GM23338 (cell line): ENCODE measurements around the gene COBL. TPM values are rescaled to one million over a fixed set of nuclear protein-coding genes. Genes with fewer than 3 reads are reported as not detected.

Experiments
- ATAC-seq: fragments of 200-7000 bp; cut with Tn5 transposase; 3 replicates; pipeline ENCODE4 v1.9.1; 2020
- DNase-seq: peaks from one replicate; pipeline ENCODE4 v3.0.0-alpha.2; 2015; ENCODE audit warnings: low spot score
- H2AFZ ChIP-seq: fragments of 200-600 bp; sonication (generic); 2 replicates; pipeline ENCODE4 v1.8.0; 2016; ENCODE audit warnings: antibody characterized with exemption, mild to moderate bottlenecking, moderate library complexity
- H3F3A ChIP-seq: fragments of 200-600 bp; sonication (generic); replicated peaks from 2 replicates; pipeline ENCODE4 v1.8.0; 2017; ENCODE audit warnings: antibody characterized with exemption, mixed run types, low read depth
- H3K27ac ChIP-seq: fragments of 200-600 bp; sonication (generic); 2 replicates; pipeline ENCODE4 v1.6.1; 2016; ENCODE audit warnings: low read depth
- H3K27me3 ChIP-seq: fragments of 200-600 bp; sonication (generic); 2 replicates; pipeline ENCODE4 v1.8.0; 2016; ENCODE audit warnings: mild to moderate bottlenecking, mixed run types, moderate library complexity; ENCODE audit not compliant: insufficient read depth
- H3K36me3 ChIP-seq: fragments of 200-600 bp; sonication (generic); 2 replicates; pipeline ENCODE4 v1.8.0; 2016; ENCODE audit warnings: mild to moderate bottlenecking; ENCODE audit not compliant: insufficient read depth
- H3K4me1 ChIP-seq: fragments of 200-600 bp; sonication (generic); 2 replicates; pipeline ENCODE4 v1.8.0; 2016; ENCODE audit warnings: mild to moderate bottlenecking, moderate library complexity; ENCODE audit not compliant: insufficient read depth
- H3K4me2 ChIP-seq: fragments of 200-600 bp; sonication (generic); 2 replicates; pipeline ENCODE4 v1.7.1; 2017; ENCODE audit warnings: mixed run types
- H3K4me3 ChIP-seq: fragments of 200-600 bp; sonication (generic); 2 replicates; pipeline ENCODE4 v1.6.1; 2016; ENCODE audit warnings: mixed run types
- H3K79me2 ChIP-seq: fragments of 200-600 bp; sonication (generic); replicated peaks from 2 replicates; pipeline ENCODE4 v1.8.0; 2017; ENCODE audit warnings: mild to moderate bottlenecking; ENCODE audit not compliant: insufficient read depth
- H3K9me2 ChIP-seq: fragments of 200-600 bp; sonication (generic); 2 replicates; pipeline ENCODE4 v1.8.0; 2017; ENCODE audit not compliant: insufficient read depth
- H4K20me1 ChIP-seq: fragments of 200-600 bp; sonication (generic); replicated peaks from 2 replicates; pipeline ENCODE4 v1.8.0; 2017; ENCODE audit warnings: mild to moderate bottlenecking; ENCODE audit not compliant: insufficient read depth
- H3K27ac Mint-ChIP-seq: 2 replicates; pipeline ENCODE4 v1.8.0; 2020; ENCODE audit warnings: inconsistent platforms, mild to moderate bottlenecking, moderate library complexity, mixed read lengths
- H3K27me3 Mint-ChIP-seq: 3 replicates; pipeline ENCODE4 v1.8.0; 2022; ENCODE audit warnings: low read depth, mild to moderate bottlenecking, moderate library complexity, mixed read lengths, inconsistent platforms; ENCODE audit not compliant: insufficient read depth, poor library complexity
- H3K36me3 Mint-ChIP-seq: 3 replicates; pipeline ENCODE4 v1.8.0; 2021; ENCODE audit warnings: low read depth, mild to moderate bottlenecking, inconsistent platforms, moderate library complexity, mixed read lengths
- H3K4me1 Mint-ChIP-seq: 3 replicates; pipeline ENCODE4 v1.8.0; 2020; ENCODE audit warnings: mild to moderate bottlenecking, inconsistent platforms, mixed read lengths
- H3K4me3 Mint-ChIP-seq: 3 replicates; pipeline ENCODE4 v1.8.0; 2021; ENCODE audit warnings: moderate library complexity, mild to moderate bottlenecking, inconsistent platforms, mixed read lengths
- H3K9me3 Mint-ChIP-seq: 3 replicates; pipeline ENCODE4 v1.8.0; 2020; ENCODE audit warnings: moderate library complexity, mild to moderate bottlenecking, inconsistent platforms, mixed read lengths
- CREB1 ChIP-seq: fragments of 250-450 bp; sonication (Bioruptor Pico); IDR thresholded peaks from 2 replicates; pipeline ENCODE4 v1.5.0; 2020; ENCODE audit warnings: low read depth, mild to moderate bottlenecking, moderate library complexity
- CTCF ChIP-seq, 2 experiments: fragments of 200-600 bp in 1 of 2; sonication (generic) in 1 of 2; conservative IDR thresholded peaks; 2 replicates each; pipeline versions ENCODE4 v1.5.1 to v1.6.1; 2016 to 2017; ENCODE audit warnings: antibody characterized with exemption in 2 of 2, low read depth in 2 of 2, mild to moderate bottlenecking in 2 of 2, moderate library complexity in 1 of 2
- ETS1 ChIP-seq: IDR thresholded peaks from 2 replicates; pipeline ENCODE4 v1.6.1; 2016; ENCODE audit warnings: antibody characterized with exemption
- EZH2 ChIP-seq: fragments of 200-600 bp; sonication (generic); IDR thresholded peaks from one replicate; pipeline ENCODE4 v1.8.0; 2017; ENCODE audit warnings: antibody characterized with exemption, mild to moderate bottlenecking, low read depth; ENCODE audit not compliant: unreplicated experiment
- EZH2phosphoT487 ChIP-seq: fragments of 200-600 bp; sonication (generic); IDR thresholded peaks from one replicate; pipeline ENCODE4 v1.8.1; 2018; ENCODE audit warnings: antibody characterized with exemption; ENCODE audit not compliant: unreplicated experiment
- JUNB ChIP-seq: IDR thresholded peaks from one replicate; pipeline ENCODE4 v1.6.1; 2016; ENCODE audit warnings: antibody characterized with exemption; ENCODE audit not compliant: unreplicated experiment
- NANOG ChIP-seq: IDR thresholded peaks from 2 replicates; pipeline ENCODE4 v1.6.1; 2016; ENCODE audit warnings: antibody characterized with exemption, borderline replicate concordance
- POLR2AphosphoS5 ChIP-seq: IDR thresholded peaks from 2 replicates; pipeline ENCODE4 v1.6.1; 2016; ENCODE audit warnings: antibody characterized with exemption, low read depth
- REST ChIP-seq: IDR thresholded peaks from one replicate; pipeline ENCODE4 v1.6.1; 2018; ENCODE audit warnings: antibody characterized with exemption; ENCODE audit not compliant: unreplicated experiment
- STAT1 ChIP-seq: IDR thresholded peaks from one replicate; pipeline ENCODE4 v1.6.1; 2016; ENCODE audit warnings: antibody characterized with exemption; ENCODE audit not compliant: unreplicated experiment
- ZNF114 ChIP-seq: fragments of 250-450 bp; sonication (Bioruptor Pico); IDR thresholded peaks from 2 replicates; pipeline ENCODE4 v1.5.0; 2020; ENCODE audit warnings: mild to moderate bottlenecking, moderate library complexity
- ZNF331 ChIP-seq: fragments of 250-450 bp; sonication (Bioruptor Pico); IDR thresholded peaks from 2 replicates; pipeline ENCODE4 v1.5.0; 2020; ENCODE audit warnings: low read depth, mild to moderate bottlenecking, moderate library complexity
- ZNF462 ChIP-seq: fragments of 250-450 bp; sonication (Bioruptor Pico); IDR thresholded peaks from 2 replicates; pipeline ENCODE4 v1.5.0; 2020; ENCODE audit warnings: mild to moderate bottlenecking, moderate library complexity
- polyA plus RNA-seq: library from polyadenylated mRNA; unstranded; fragments of >200 nt; fragmentation: Nextera tagmentation; extraction: Ambion mirVana; gene quantifications from 2 replicates; pipeline ENCODE4 v1.2.1, GENCODE V29; 2016
- total RNA-seq: library from RNA; depleted of rRNA; stranded (reverse); fragments of >200 nt; shearing (Covaris generic); gene quantifications from 2 replicates; pipeline ENCODE4 v1.2.3, GENCODE V29; 2014

Gene COBL
- total and polyA plus RNA-seq, 2 experiments from 2014 or later, result 18.3 to 51.9 TPM

- Mint-ChIP-seq H3K4me3 (no peak overlapping the region), H3K36me3 (peaks cover 27% of the 10 kb centered on the region), H3K27ac (no peak overlapping the region), H3K4me1 (peaks cover 7% of the 10 kb centered on the region), H3K27me3 (no peaks in the 10 kb centered on the region), H3K9me3 (peaks cover 12% of the 10 kb centered on the region)
- Histone ChIP-seq H3K4me2 (no peak overlapping the region), H3F3A (no peaks in the 10 kb centered on the region), H3K4me1 (no peaks in the 10 kb centered on the region), H3K27ac (no peak overlapping the region), H2AFZ (no peak overlapping the region), H3K79me2 (no peaks in the 10 kb centered on the region), H3K36me3 (peaks cover 7% of the 10 kb centered on the region; the same call in 1 of the 2 replicates), H3K27me3 (no peaks in the 10 kb centered on the region), H3K9me2 (no peaks in the 10 kb centered on the region), H3K4me3 (no peak overlapping the region), H4K20me1 (no peaks in the 10 kb centered on the region; the same call in none of the 2 replicates)
- no peak for DNase-seq
- ATAC-seq, result no peak
- TF ChIP-seq ZNF114 (CRISPR knock-in tag), result no peak
- TF ChIP-seq ETS1, result no peak
- TF ChIP-seq CTCF (conservative IDR thresholded peaks at IDR 0.05; ENCODE audit: low read depth in 2 of 2), result no peak
- TF ChIP-seq JUNB, result no peak
- no peak for TF ChIP-seq STAT1
- TF ChIP-seq CREB1, result no peak
- no peak for TF ChIP-seq ZNF462 (CRISPR knock-in tag)
- no peak for TF ChIP-seq NANOG
- no peak for TF ChIP-seq EZH2
- no peak for TF ChIP-seq ZNF331 (CRISPR knock-in tag)
- TF ChIP-seq REST, result no peak
- no peak for TF ChIP-seq POLR2AphosphoS5
- no peak for TF ChIP-seq EZH2phosphoT487
Observed at GRCh38 chr7:51128545-51129435, 187.8 kb downstream of the COBL start.
